Measurements from ENCODE around the gene GRAMD2B. TPM values are rescaled to one million over a fixed set of nuclear protein-coding genes. Genes with fewer than 3 reads are reported as not detected.

The GRAMD2B gene
- total RNA-seq, 4 donors from 2014 or later: 38.0 to 165 (median 129) TPM

- DNase-seq: no peak
- no peak for TF ChIP-seq CTCF (IDR thresholded peaks at IDR 0.05)
- no peak for TF ChIP-seq POLR2A (IDR thresholded peaks at IDR 0.05)
- H3K36me3 ChIP-seq: no peaks in the 10 kb centered on the region
- no peaks in the 10 kb centered on the region for H3K27me3 ChIP-seq
- H3K27ac ChIP-seq: peak overlapping the region in 2 of 4 donors; percentile 9 to 49
- peaks cover 0 to 6% (median 0%) of the 10 kb centered on the region in 4 donors for H3K4me1 ChIP-seq
- no peaks in the 10 kb centered on the region for H3K9me3 ChIP-seq
- no peak overlapping the region for H3K4me3 ChIP-seq
These were observed 8.2 kb upstream of the GRAMD2B start for GRCh38 chr5:126414874-126415502.

- no peak for TF ChIP-seq POLR2A (IDR thresholded peaks at IDR 0.05)
- no peak for TF ChIP-seq CTCF (IDR thresholded peaks at IDR 0.05)
- Histone ChIP-seq H3K36me3 (no peaks in the 10 kb centered on the region), H3K27me3 (no peaks in the 10 kb centered on the region), H3K4me3 (no peak overlapping the region), H3K9me3 (no peaks in the 10 kb centered on the region), H3K27ac (peak overlapping the region in 2 of 4 donors; percentile 1 to 6), H3K4me1 (peaks cover 0 to 6% (median 0%) of the 10 kb centered on the region in 4 donors)
- no peak for DNase-seq
These were observed 7.4 kb upstream of the GRAMD2B start for GRCh38 chr5:126415789-126416188.

GRCh38 chr5:126416266-126416925 lies 6.8 kb upstream of the GRAMD2B start:
- Histone ChIP-seq H3K4me1 (peaks cover 0 to 6% (median 0%) of the 10 kb centered on the region in 4 donors), H3K27ac (peak overlapping the region in 2 of 4 donors; percentile 1 to 6), H3K27me3 (no peaks in the 10 kb centered on the region), H3K36me3 (no peaks in the 10 kb centered on the region), H3K4me3 (no peak overlapping the region), H3K9me3 (no peaks in the 10 kb centered on the region)
- DNase-seq: no peak
- no peak for TF ChIP-seq CTCF (IDR thresholded peaks at IDR 0.05)
- TF ChIP-seq POLR2A (IDR thresholded peaks at IDR 0.05): no peak

- H3K27me3 ChIP-seq: no peaks in the 10 kb centered on the region
- no peak for TF ChIP-seq POLR2A (IDR thresholded peaks at IDR 0.05)
- TF ChIP-seq CTCF (IDR thresholded peaks at IDR 0.05): no peak
- no peak overlapping the region for H3K27ac ChIP-seq
- H3K36me3 ChIP-seq: no peaks in the 10 kb centered on the region
- DNase-seq: no peak
- H3K4me3 ChIP-seq: no peak overlapping the region
- peaks cover 0 to 8% (median 0%) of the 10 kb centered on the region in 4 donors for H3K4me1 ChIP-seq
- no peaks in the 10 kb centered on the region for H3K9me3 ChIP-seq
These were observed 6.0 kb upstream of the GRAMD2B start for GRCh38 chr5:126417178-126417577.

- Histone ChIP-seq H3K27ac (no peak overlapping the region), H3K4me1 (peaks cover 0 to 15% (median 0%) of the 10 kb centered on the region in 4 donors), H3K27me3 (no peaks in the 10 kb centered on the region), H3K9me3 (no peaks in the 10 kb centered on the region), H3K4me3 (no peak overlapping the region), H3K36me3 (no peaks in the 10 kb centered on the region)
- TF ChIP-seq CTCF (IDR thresholded peaks at IDR 0.05): no peak
- no peak for TF ChIP-seq POLR2A (IDR thresholded peaks at IDR 0.05)
- DNase-seq: no peak
These were observed 4.1 kb upstream of the GRAMD2B start for GRCh38 chr5:126419102-126419501.

Measured in Peyer's patch (tissue), 4 donors.